Activated T-helper 1 cell treated with anti-CD3 and anti-CD28 coated beads, Interleukin-2, amount 50 U/mL, for 16 hours (primary cell): ENCODE measurements around the gene ABHD14A.
"Not testable (repeated sequence)": the region's sequence is repeated elsewhere in the genome, so short reads cannot be mapped to it uniquely, and the experiment has no call there.

Source experiments
- DNase-seq, 2 donors: peaks; one replicate each; pipeline ENCODE4 v3.0.0-alpha.2; 2020; ENCODE audit warnings: low read depth in 1 of 2, low spot score in 1 of 2

ABHD14A gene

GRCh38 chr3:51970606-51971300 lies 4.1 kb upstream of the ABHD14A start:
- no peak for DNase-seq

GRCh38 chr3:51971350-51971749 lies 3.5 kb upstream of the ABHD14A start:
- DNase-seq, result no peak

- no peak for DNase-seq
These were observed 444 bp upstream of the ABHD14A start for GRCh38 chr3:51974277-51974962.

- DNase-seq, result no peak
These were observed 1.1 kb downstream of the ABHD14A start for GRCh38 chr3:51975852-51976549.

- DNase-seq, result no peak
These were observed 2.7 kb downstream of the ABHD14A start for GRCh38 chr3:51977446-51978142.

GRCh38 chr3:51978143-51978502 lies 3.3 kb downstream of the ABHD14A start:
- no peak for DNase-seq

GRCh38 chr3:51980253-51980652 lies 5.4 kb downstream of the ABHD14A start:
- no peak for DNase-seq

GRCh38 chr3:51982352-51982837 lies 7.5 kb downstream of the ABHD14A start:
- no peak for DNase-seq

GRCh38 chr3:51982838-51983577 lies 8.1 kb downstream of the ABHD14A start, which contains the start of gene ACY1:
ACY1 (plus strand) TSS chr3:51983535; CDS start chr3:51984065, 530 bp downstream.
- peak in 1 of 2 donors; percentile 61 for DNase-seq

GRCh38 chr3:51983578-51984268 lies 8.9 kb downstream of the ABHD14A start:
- no peak for DNase-seq

GRCh38 chr3:51984269-51984647 lies 9.4 kb downstream of the ABHD14A start:
- no peak for DNase-seq

- no peak for DNase-seq
These were observed 10.2 kb downstream of the ABHD14A start for GRCh38 chr3:51985063-51985462.

GRCh38 chr3:51986010-51986947 lies 11.4 kb downstream of the ABHD14A start:
- DNase-seq, result no peak

GRCh38 chr3:51987568-51987967 lies 12.7 kb downstream of the ABHD14A start:
- no peak for DNase-seq

GRCh38 chr3:51988286-51989146 lies 13.7 kb downstream of the ABHD14A start:
- DNase-seq, result no peak

- not testable (repeated sequence) for DNase-seq
These were observed 15.7 kb downstream of the ABHD14A start for GRCh38 chr3:51990501-51990971.

- DNase-seq, result no peak
These were observed 17.3 kb downstream of the ABHD14A start for GRCh38 chr3:51992017-51992682.
